Measurements from ENCODE around the gene SH3TC1. TPM values are rescaled to one million over a fixed set of nuclear protein-coding genes. Genes with fewer than 3 reads are reported as not detected.

SH3TC1 gene
- total RNA-seq, 2 experiments from 2014 or later: 28.5 to 28.8 TPM

- POLR2A ChIA-PET: no interaction called here
- no peaks in the 10 kb centered on the region for H3K27me3 Mint-ChIP-seq
- H3K4me3 Mint-ChIP-seq: no peak overlapping the region
- H3K9me3 Mint-ChIP-seq: no peaks in the 10 kb centered on the region
- peaks cover 2% of the 10 kb centered on the region for H3K36me3 Mint-ChIP-seq
- H3K27ac Mint-ChIP-seq: no peak overlapping the region
- H3K4me1 Mint-ChIP-seq (ENCODE audit: low read depth): peaks cover 9% of the 10 kb centered on the region
- DNase-seq: no peak
- CTCF ChIA-PET: no interaction called here
- intact Hi-C loops (cut with micrococcal nuclease): loop anchor here (5.0 kb wide), 1 partner anchor 353 kb away; the partner anchor contains the start of gene CPZ
Measured at GRCh38 chr4:8239661-8240060, 40.6 kb downstream of the SH3TC1 start.

- no peaks in the 10 kb centered on the region for H3K9me3 Mint-ChIP-seq
- H3K36me3 Mint-ChIP-seq: peaks cover 2% of the 10 kb centered on the region
- CTCF ChIA-PET: interaction anchor here (0.7 kb wide), 1 partner anchor 47 kb away, joined by 3 read pairs; no protein-coding TSS in a partner anchor
- POLR2A ChIA-PET: no interaction called here
- H3K4me1 Mint-ChIP-seq (ENCODE audit: low read depth): peaks cover 9% of the 10 kb centered on the region
- H3K27me3 Mint-ChIP-seq: no peaks in the 10 kb centered on the region
- intact Hi-C loops (cut with micrococcal nuclease): loop anchor here (5.0 kb wide), 1 partner anchor 352 kb away; the partner anchor contains the start of gene CPZ
- no peak overlapping the region for H3K27ac Mint-ChIP-seq
- no peak overlapping the region for H3K4me3 Mint-ChIP-seq
- no peak for DNase-seq
Measured at GRCh38 chr4:8240211-8241041, 41.3 kb downstream of the SH3TC1 start.

GRCh38 chr4:8241211-8241779, 42.2 kb downstream of the SH3TC1 start:
- ChIA-PET POLR2A (no interaction called here), CTCF (interaction anchor here (0.7 to 2.7 kb wide), 7 partner anchors 13 to 161 kb away, joined by 3 to 24 read pairs (median 5); partner anchors contain the start of gene ABLIM2)
- peaks cover 9% of the 10 kb centered on the region for H3K4me1 Mint-ChIP-seq (ENCODE audit: low read depth)
- H3K36me3 Mint-ChIP-seq: peaks cover 2% of the 10 kb centered on the region
- no peak overlapping the region for H3K27ac Mint-ChIP-seq
- no peak for DNase-seq
- no peaks in the 10 kb centered on the region for H3K9me3 Mint-ChIP-seq
- intact Hi-C loops (cut with micrococcal nuclease): loop anchor here (5.0 kb wide), 1 partner anchor 351 kb away; the partner anchor contains the start of gene CPZ
- H3K4me3 Mint-ChIP-seq: no peak overlapping the region
- no peaks in the 10 kb centered on the region for H3K27me3 Mint-ChIP-seq

- POLR2A ChIA-PET: no interaction called here
- intact Hi-C loops (cut with micrococcal nuclease): loop anchor here (1.0 to 5.0 kb wide), 3 partner anchors 25 to 350 kb away; partner anchors contain the start of gene CPZ
Measured at GRCh38 chr4:8241895-8242696, 43.0 kb downstream of the SH3TC1 start.

GRCh38 chr4:8242782-8243560, 43.9 kb downstream of the SH3TC1 start:
- Mint-ChIP-seq H3K36me3 (peaks cover 2% of the 10 kb centered on the region), H3K27me3 (no peaks in the 10 kb centered on the region), H3K9me3 (no peaks in the 10 kb centered on the region), H3K27ac (no peak overlapping the region), H3K4me1 (ENCODE audit: low read depth) (peaks cover 9% of the 10 kb centered on the region), H3K4me3 (no peak overlapping the region)
- ChIA-PET POLR2A (no interaction called here), CTCF (interaction anchor here (0.6 to 2.7 kb wide), 28 partner anchors 10 to 226 kb away, joined by 3 to 24 read pairs (median 4); partner anchors contain the start of gene ABLIM2)
- intact Hi-C loops (cut with micrococcal nuclease): loop anchor here (1.0 to 5.0 kb wide), 3 partner anchors 24 to 349 kb away; partner anchors contain the start of gene CPZ
- no peak for DNase-seq

More at GRCh38 chr4:8241895-8242696, 43.0 kb downstream of the SH3TC1 start:
- Mint-ChIP-seq H3K4me1 (ENCODE audit: low read depth) (peaks cover 9% of the 10 kb centered on the region), H3K36me3 (peaks cover 2% of the 10 kb centered on the region), H3K27ac (no peak overlapping the region), H3K9me3 (no peaks in the 10 kb centered on the region), H3K27me3 (no peaks in the 10 kb centered on the region), H3K4me3 (no peak overlapping the region)
- CTCF ChIA-PET: interaction anchor here (0.6 to 2.7 kb wide), 34 partner anchors 8 to 351 kb away, joined by 3 to 24 read pairs (median 4); partner anchors contain the start of genes ABLIM2, ACOX3 and TRMT44
- peak; percentile 86 for DNase-seq

GRCh38 chr4:8244001-8244757, 45.1 kb downstream of the SH3TC1 start:
- Mint-ChIP-seq H3K27ac (no peak overlapping the region), H3K36me3 (peaks cover 2% of the 10 kb centered on the region), H3K27me3 (peaks cover 1% of the 10 kb centered on the region), H3K9me3 (no peaks in the 10 kb centered on the region), H3K4me1 (ENCODE audit: low read depth) (peaks cover 9% of the 10 kb centered on the region), H3K4me3 (no peak overlapping the region)
- intact Hi-C loops (cut with micrococcal nuclease): loop anchor here (5.0 kb wide), 1 partner anchor 348 kb away; the partner anchor contains the start of gene CPZ
- ChIA-PET CTCF (interaction anchor here (1.6 to 2.3 kb wide), 2 partner anchors 16 to 159 kb away, joined by 5 to 11 read pairs; no protein-coding TSS in a partner anchor), POLR2A (no interaction called here)
- no peak for DNase-seq

GRCh38 chr4:8244931-8245460, 45.9 kb downstream of the SH3TC1 start:
- CTCF ChIA-PET: interaction anchor here (1.1 to 1.6 kb wide), 2 partner anchors 10 to 158 kb away, joined by 4 to 5 read pairs; no protein-coding TSS in a partner anchor
- POLR2A ChIA-PET: no interaction called here
- Mint-ChIP-seq H3K4me1 (ENCODE audit: low read depth) (peaks cover 9% of the 10 kb centered on the region), H3K27ac (no peak overlapping the region), H3K36me3 (no peaks in the 10 kb centered on the region), H3K4me3 (no peak overlapping the region), H3K27me3 (peaks cover 1% of the 10 kb centered on the region), H3K9me3 (no peaks in the 10 kb centered on the region)
- no peak for DNase-seq
- intact Hi-C loops (cut with micrococcal nuclease): loop anchor here (5.0 kb wide), 1 partner anchor 347 kb away; the partner anchor contains the start of gene CPZ

- no peak overlapping the region for H3K4me3 Mint-ChIP-seq
- intact Hi-C loops (cut with micrococcal nuclease): no loop called here
- H3K27ac Mint-ChIP-seq: no peak overlapping the region
- ChIA-PET CTCF (interaction anchor here (1.1 kb wide), 2 partner anchors 11 to 70 kb away, joined by 4 read pairs; no protein-coding TSS in a partner anchor), POLR2A (no interaction called here)
- H3K4me1 Mint-ChIP-seq (ENCODE audit: low read depth): peaks cover 9% of the 10 kb centered on the region
- no peaks in the 10 kb centered on the region for H3K36me3 Mint-ChIP-seq
- H3K27me3 Mint-ChIP-seq: peaks cover 1% of the 10 kb centered on the region
- H3K9me3 Mint-ChIP-seq: no peaks in the 10 kb centered on the region
- no peak for DNase-seq
Measured at GRCh38 chr4:8245884-8246833, 47.1 kb downstream of the SH3TC1 start.

- CTCF ChIA-PET: no interaction called here
- no peak overlapping the region for H3K27ac Mint-ChIP-seq
Measured at GRCh38 chr4:8247047-8247930, 48.2 kb downstream of the SH3TC1 start.

More at GRCh38 chr4:8247047-8247930, 48.2 kb downstream of the SH3TC1 start:
- H3K4me1 Mint-ChIP-seq (ENCODE audit: low read depth): peaks cover under 1% of the 10 kb centered on the region
- POLR2A ChIA-PET: no interaction called here
- H3K4me3 Mint-ChIP-seq: no peak overlapping the region
- no peaks in the 10 kb centered on the region for H3K9me3 Mint-ChIP-seq
- peaks cover 1% of the 10 kb centered on the region for H3K27me3 Mint-ChIP-seq
- no peaks in the 10 kb centered on the region for H3K36me3 Mint-ChIP-seq
- no peak for DNase-seq
- intact Hi-C loops (cut with micrococcal nuclease): no loop called here

All from activated CD4-positive, alpha-beta memory T cell treated with anti-CD3 and anti-CD28 coated beads for 36 hours (primary cell).